Tibial nerve (tissue), 4 donors: ENCODE measurements around the gene LHFPL3. TPM values are rescaled to one million over a fixed set of nuclear protein-coding genes. Genes with fewer than 3 reads are reported as not detected.

ENCODE experiments used
- DNase-seq, 2 donors: peaks; one replicate each; pipeline ENCODE4 v3.0.0-alpha.2; 2019; ENCODE audit warnings: low spot score in 2 of 2
- H3K27ac ChIP-seq, 4 donors: fragments of 200-600 bp; sonication (generic) in 3 of 4; one replicate each; pipeline ENCODE4 v1.5.1; 2017 to 2019; ENCODE audit warnings: mild to moderate bottlenecking in 1 of 4
- H3K27me3 ChIP-seq, 2 donors: fragments of 200-600 bp; sonication (generic) in 1 of 2; one replicate each; pipeline versions ENCODE4 v1.5.1 to v1.6.0; 2017 to 2019
- H3K36me3 ChIP-seq, 3 donors: fragments of 200-600 bp; sonication (generic); one replicate each; pipeline ENCODE4 v1.5.1; 2018 to 2019
- H3K4me1 ChIP-seq, 4 donors: fragments of 200-600 bp; sonication (generic) in 3 of 4; one replicate each; pipeline ENCODE4 v1.5.1; 2017 to 2019
- H3K4me3 ChIP-seq, 4 donors: fragments of 200-600 bp; sonication (generic) in 3 of 4; one replicate each; pipeline ENCODE4 v1.5.1; 2017 to 2019; ENCODE audit warnings: mild to moderate bottlenecking in 1 of 4, moderate library complexity in 1 of 4
- H3K9me3 ChIP-seq, 4 donors: fragments of 200-600 bp; sonication (generic) in 3 of 4; one replicate each; pipeline ENCODE4 v1.5.1; 2017 to 2019
- CTCF ChIP-seq, 5 experiments: fragments of 200-600 bp in 3 of 5; fragments of 450-650 bp in 2 of 5; sonication (generic) in 3 of 5; IDR thresholded peaks; one replicate each; pipeline ENCODE4 v1.5.1; 2016 to 2019; ENCODE audit warnings: antibody characterized with exemption in 5 of 5, mild to moderate bottlenecking in 3 of 5, moderate library complexity in 2 of 5
- EP300 ChIP-seq, 2 donors: sonication (generic); formaldehyde crosslinking; IDR thresholded peaks; one replicate each; pipeline ENCODE4 v1.6.1; 2017; ENCODE audit warnings: antibody characterized with exemption in 2 of 2, mild to moderate bottlenecking in 1 of 2
- POLR2A ChIP-seq, 2 donors: fragments of 450-650 bp; IDR thresholded peaks; one replicate each; pipeline ENCODE4 v1.6.1; 2017; ENCODE audit warnings: antibody characterized with exemption in 2 of 2, mild to moderate bottlenecking in 2 of 2, moderate library complexity in 2 of 2
- WGBS, 2 donors: methylation state at CpG; one replicate each; pipeline ENCODE4 v1.1.5; 2018; 5-methylcytosine and 5-hydroxymethylcytosine counted together
- total RNA-seq, 4 donors: library from RNA; depleted of rRNA; stranded (reverse); fragments of >200 nt; gene quantifications; one replicate each; pipeline ENCODE4 v1.1.0, GENCODE V29; 2016

Gene LHFPL3
- total RNA-seq, 4 donors from 2014 or later, result not detected

- no peak overlapping the region for H3K4me3 ChIP-seq
- 77 to 89% methylated on average over 6 of the region's 6 CpGs for WGBS, 2 donors
- no peaks in the 10 kb centered on the region for H3K27me3 ChIP-seq
- H3K4me1 ChIP-seq, result peaks cover 0 to 9% (median 0%) of the 10 kb centered on the region in 4 donors
- H3K27ac ChIP-seq, result no peak overlapping the region
- no peak for TF ChIP-seq POLR2A (IDR thresholded peaks at IDR 0.05)
- no peak for TF ChIP-seq EP300 (IDR thresholded peaks at IDR 0.05)
- TF ChIP-seq CTCF (IDR thresholded peaks at IDR 0.05), result no peak
- no peaks in the 10 kb centered on the region for H3K9me3 ChIP-seq
- DNase-seq, result no peak
- H3K36me3 ChIP-seq, result no peaks in the 10 kb centered on the region
Observed at GRCh38 chr7:104482362-104483037, 154.1 kb downstream of the LHFPL3 start.

- no peaks in the 10 kb centered on the region for H3K36me3 ChIP-seq
- no peaks in the 10 kb centered on the region for H3K27me3 ChIP-seq
- WGBS, 2 donors, result 41 to 54% methylated on average over 1 of the region's 1 CpG
- no peak overlapping the region for H3K27ac ChIP-seq
- no peak for DNase-seq
- H3K9me3 ChIP-seq, result no peaks in the 10 kb centered on the region
- H3K4me1 ChIP-seq, result peaks cover 0 to 9% (median 0%) of the 10 kb centered on the region in 4 donors
- H3K4me3 ChIP-seq, result no peak overlapping the region
- TF ChIP-seq CTCF (IDR thresholded peaks at IDR 0.05), result no peak
- no peak for TF ChIP-seq POLR2A (IDR thresholded peaks at IDR 0.05)
- no peak for TF ChIP-seq EP300 (IDR thresholded peaks at IDR 0.05)
Observed at GRCh38 chr7:104486931-104487330, 158.5 kb downstream of the LHFPL3 start.

- Histone ChIP-seq H3K27ac (no peak overlapping the region), H3K9me3 (no peaks in the 10 kb centered on the region), H3K36me3 (no peaks in the 10 kb centered on the region), H3K4me3 (no peak overlapping the region), H3K4me1 (peaks cover 0 to 9% (median 0%) of the 10 kb centered on the region in 4 donors), H3K27me3 (no peaks in the 10 kb centered on the region)
- TF ChIP-seq EP300 (IDR thresholded peaks at IDR 0.05) (no peak), CTCF (IDR thresholded peaks at IDR 0.05) (no peak)
- WGBS, 2 donors, result 17 to 33% methylated on average over 1 of the region's 1 CpG
- no peak for DNase-seq
Observed at GRCh38 chr7:104487642-104488041, 159.2 kb downstream of the LHFPL3 start.

- WGBS, 2 donors, result 74 to 82% methylated on average over 3 of the region's 3 CpGs
- H3K4me1 ChIP-seq, result no peaks in the 10 kb centered on the region
- no peaks in the 10 kb centered on the region for H3K9me3 ChIP-seq
- no peaks in the 10 kb centered on the region for H3K27me3 ChIP-seq
- no peak overlapping the region for H3K27ac ChIP-seq
- TF ChIP-seq EP300 (IDR thresholded peaks at IDR 0.05) (no peak), POLR2A (IDR thresholded peaks at IDR 0.05) (no peak), CTCF (IDR thresholded peaks at IDR 0.05) (no peak)
- H3K36me3 ChIP-seq, result no peaks in the 10 kb centered on the region
- no peak overlapping the region for H3K4me3 ChIP-seq
- DNase-seq, result no peak
Observed at GRCh38 chr7:104497379-104497967, 169.1 kb downstream of the LHFPL3 start.

- no peak overlapping the region for H3K27ac ChIP-seq
- no peaks in the 10 kb centered on the region for H3K9me3 ChIP-seq
- DNase-seq, result no peak
- no peak for TF ChIP-seq CTCF (IDR thresholded peaks at IDR 0.05)
- TF ChIP-seq EP300 (IDR thresholded peaks at IDR 0.05), result no peak
- no peak for TF ChIP-seq POLR2A (IDR thresholded peaks at IDR 0.05)
- H3K4me3 ChIP-seq, result no peak overlapping the region
- no peaks in the 10 kb centered on the region for H3K4me1 ChIP-seq
- WGBS, 2 donors, result 81 to 83% methylated on average over 5 of the region's 5 CpGs
- no peaks in the 10 kb centered on the region for H3K27me3 ChIP-seq
- no peaks in the 10 kb centered on the region for H3K36me3 ChIP-seq
Observed at GRCh38 chr7:104499975-104500374, 171.6 kb downstream of the LHFPL3 start.
